ENCODE data around the gene PABPN1L.

PABPN1L gene

GRCh38 chr16:88814144-88814502 is 52.3 kb downstream of the PABPN1L start:
- no peak for DNase-seq (ENCODE audit: low read depth in 2 of 3, low spot score in 1 of 3)
